NOMO-1 treated with DMSO at 0.1 percent for 48 hours (cell line): ENCODE data around the gene EML6.
A peak's percentile ranks its signal among the peaks of the same experiment; 100 is the strongest.
"Not testable (repeated sequence)": the region's sequence is repeated elsewhere in the genome, so short reads cannot be mapped to it uniquely, and the experiment has no call there.

Source experiments
- DNase-seq: peaks from one replicate; lab custom pipeline; 2025; ENCODE audit not compliant: unreplicated experiment; lab: John Stamatoyannopoulos, UW

EML6 gene

DNA sequence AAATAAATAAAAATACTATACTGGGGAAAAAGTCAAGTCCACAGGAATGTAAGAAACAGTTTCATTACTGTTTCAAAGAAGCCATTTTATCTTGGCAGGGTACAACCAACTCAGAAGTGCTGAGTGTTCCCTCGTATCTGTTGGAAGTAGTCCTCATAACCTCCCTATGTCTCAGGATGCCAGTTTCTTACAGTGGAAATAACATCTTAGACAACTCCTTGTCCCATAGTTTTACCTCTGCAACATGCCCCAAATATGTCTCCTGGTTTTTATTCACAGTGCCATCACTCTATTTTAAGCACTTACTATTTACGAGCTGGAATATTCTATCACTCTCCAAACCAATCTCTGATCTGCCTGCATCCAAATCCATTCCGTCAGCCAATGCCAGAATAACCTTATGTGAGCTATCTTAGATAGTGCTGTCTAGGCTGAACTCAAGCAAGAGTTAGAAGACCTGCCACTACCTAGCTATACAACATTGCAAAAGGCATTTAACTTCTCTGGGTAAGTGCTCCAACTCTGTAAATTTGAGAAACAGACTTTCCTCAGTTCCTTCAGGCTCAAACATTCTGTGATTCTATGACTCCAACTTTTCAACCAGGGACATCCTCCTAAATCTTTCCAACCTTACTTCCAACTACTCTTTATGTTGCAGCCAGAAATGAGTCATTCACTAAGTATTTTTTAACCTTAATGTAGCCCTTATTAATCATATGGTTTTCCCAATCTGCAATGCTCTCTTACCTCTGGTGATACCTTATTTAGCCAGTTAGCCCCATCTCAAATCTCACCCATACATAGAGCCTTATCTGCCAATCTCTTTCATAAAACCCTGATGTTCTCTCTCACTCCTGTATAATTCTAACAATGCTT, 260.1 kb downstream of the EML6 start:
- no peak for DNase-seq

GRCh38 chr2:54984476-54984875, 261.0 kb downstream of the EML6 start:
- no peak for DNase-seq

GRCh38 chr2:54986264-54986663, 262.8 kb downstream of the EML6 start:
- DNase-seq: no peak

GRCh38 chr2:54988612-54989011, 265.1 kb downstream of the EML6 start:
- no peak for DNase-seq

- DNase-seq: not testable (repeated sequence)
These were observed 267.2 kb downstream of the EML6 start for GRCh38 chr2:54990694-54991093.

GRCh38 chr2:54995553-54995952, 272.1 kb downstream of the EML6 start:
- DNase-seq: no peak

GRCh38 chr2:54997826-54998225, 274.4 kb downstream of the EML6 start:
- DNase-seq: no peak

GRCh38 chr2:54999182-54999581, 275.7 kb downstream of the EML6 start:
- peak; percentile 58 for DNase-seq

DNA sequence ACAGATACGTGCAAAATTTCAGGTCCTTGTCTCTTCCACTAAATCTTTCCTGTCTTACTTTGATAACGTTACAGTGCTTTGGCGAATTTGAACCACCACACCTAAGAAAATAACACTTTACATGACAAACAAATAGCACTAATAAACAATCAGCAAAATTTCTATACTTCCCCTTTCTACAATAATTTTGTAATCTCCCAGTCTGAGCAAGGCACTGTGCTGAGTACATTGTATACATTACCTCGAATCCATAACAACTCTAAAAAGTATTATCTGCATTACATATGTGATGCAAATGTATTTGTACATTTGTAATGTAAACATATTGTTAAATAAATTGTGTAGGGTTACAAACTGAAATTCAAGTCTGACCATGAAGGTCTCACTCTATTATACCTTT, 276.9 kb downstream of the EML6 start:
- peak; percentile 65 for DNase-seq

GRCh38 chr2:55001716-55002115, 278.3 kb downstream of the EML6 start:
- no peak for DNase-seq

DNA sequence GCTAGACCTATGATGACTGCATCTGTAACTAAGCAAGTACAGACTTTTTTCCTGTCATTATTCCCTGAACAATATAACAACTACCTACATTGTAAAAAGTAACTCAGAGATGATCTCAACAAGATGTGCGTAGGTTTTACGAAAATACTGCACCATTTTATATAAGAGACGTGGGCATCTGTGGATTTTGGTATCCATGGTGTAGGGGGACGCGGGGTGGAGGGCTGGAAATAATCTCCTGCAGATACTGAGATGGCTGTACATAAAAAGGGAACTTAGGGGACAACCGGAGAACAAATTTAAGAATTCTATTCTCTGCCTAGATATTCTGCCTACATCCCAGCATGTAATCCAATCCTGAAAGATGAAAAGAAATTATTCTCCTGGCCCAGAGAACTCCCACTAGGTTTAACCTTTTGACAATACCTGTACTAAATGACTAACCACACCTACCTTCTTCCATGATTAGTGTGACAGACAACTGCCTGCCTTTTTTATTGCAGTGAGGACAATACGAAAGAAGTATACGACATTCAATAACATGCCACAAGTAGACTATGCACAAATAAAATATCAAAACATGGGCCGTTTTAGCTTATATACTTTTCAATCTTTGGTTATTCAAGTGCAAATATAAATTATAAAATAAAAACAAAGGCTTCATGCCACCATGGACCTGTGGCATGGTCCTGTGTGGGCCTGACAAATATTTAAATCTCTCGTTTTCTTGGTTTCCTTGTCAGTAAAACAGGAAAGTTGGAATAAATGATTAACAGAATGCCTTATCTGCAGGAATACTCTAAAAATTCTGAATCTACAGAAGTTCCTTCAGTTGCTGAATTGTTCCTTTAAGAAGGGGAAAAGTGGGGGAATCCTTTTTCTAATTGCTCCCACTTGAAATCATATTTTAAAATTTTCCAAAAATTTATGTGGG, 280.5 kb downstream of the EML6 start:
- no peak for DNase-seq

GRCh38 chr2:55006306-55006705, 282.8 kb downstream of the EML6 start:
- no peak for DNase-seq

GRCh38 chr2:55009277-55010060, 286.0 kb downstream of the EML6 start:
- DNase-seq: no peak

- peak; percentile 68 for DNase-seq
These were observed 286.7 kb downstream of the EML6 start for GRCh38 chr2:55010149-55010591.

GRCh38 chr2:55010915-55011314, 287.5 kb downstream of the EML6 start:
- DNase-seq: peak; percentile 41

- DNase-seq: no peak
These were observed 288.6 kb downstream of the EML6 start for GRCh38 chr2:55011831-55012671.

DNA sequence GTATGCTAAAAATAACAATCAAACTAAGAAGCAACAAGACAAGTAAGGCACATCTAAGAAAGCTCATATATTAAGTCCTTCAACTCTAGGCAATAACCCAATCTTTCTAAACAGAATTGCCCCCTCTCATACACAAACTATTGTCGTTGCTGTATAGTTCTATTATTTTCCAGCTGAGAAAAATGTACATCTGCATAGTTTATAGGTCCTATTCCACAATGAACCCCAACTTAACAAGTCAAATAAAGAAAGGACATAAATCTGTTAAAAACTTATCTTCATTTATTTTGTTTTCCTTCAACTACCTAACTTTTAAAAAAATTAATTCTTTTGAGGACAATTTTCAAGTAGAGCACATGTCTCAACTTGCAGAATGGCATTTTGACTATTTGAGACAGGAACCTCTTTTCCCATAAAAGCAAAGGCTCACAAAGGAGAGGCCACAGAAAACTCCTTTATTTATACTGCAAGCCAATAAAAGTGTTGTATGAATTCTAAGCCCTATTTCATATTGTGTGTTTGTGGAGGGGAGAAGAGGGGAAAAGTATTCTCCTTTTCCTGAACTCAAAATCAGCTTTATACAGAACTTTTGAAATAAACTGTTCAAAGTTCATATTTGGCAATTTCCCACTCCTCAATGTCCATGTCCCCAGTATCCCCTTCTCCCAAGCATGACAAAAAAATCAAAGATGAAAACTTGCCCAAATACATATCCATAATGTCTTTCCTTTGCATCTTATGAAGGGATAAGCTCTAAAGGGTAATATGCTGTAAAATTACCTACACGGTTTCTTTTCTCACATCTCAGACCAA, 289.4 kb downstream of the EML6 start:
- DNase-seq: no peak

DNA sequence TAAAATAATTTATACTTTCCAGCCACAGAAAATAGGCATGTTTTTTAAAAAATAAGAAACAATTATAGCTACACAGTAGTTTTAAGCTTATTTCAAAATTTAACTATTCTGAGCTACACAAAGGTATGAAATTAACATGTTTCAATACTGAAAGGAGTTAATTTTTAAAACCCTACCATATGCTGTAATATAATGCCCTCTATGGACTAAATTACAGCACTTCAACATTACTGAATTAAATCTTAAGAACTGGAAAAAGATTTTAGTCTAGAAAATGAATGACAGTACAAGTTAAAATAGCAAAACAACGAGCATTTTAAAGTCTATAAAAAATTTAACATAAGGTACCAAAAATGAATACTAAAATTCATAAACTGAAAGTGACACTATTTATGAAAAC, 290.5 kb downstream of the EML6 start:
- no peak for DNase-seq
